ENCODE data around the gene ACR.
"Not testable (repeated sequence)": the region's sequence is repeated elsewhere in the genome, so short reads cannot be mapped to it uniquely, and the experiment has no call there.

- not testable (repeated sequence) for TF ChIP-seq CTCF, POLR2A (IDR thresholded peaks at IDR 0.05)
These were observed 26.3 kb downstream of the ACR start for GRCh38 chr22:50764288-50764687.

Measured in Peyer's patch (tissue), 4 donors.